A549 (cell line): ENCODE measurements around the gene NPBWR2. TPM values are rescaled to one million over a fixed set of nuclear protein-coding genes. Genes with fewer than 3 reads are reported as not detected.
A peak's percentile ranks its signal among the peaks of the same experiment; 100 is the strongest.

Experiments
- ATAC-seq, 2 experiments: fragments of 200-7000 bp in 1 of 2; fragments of >200 bp in 1 of 2; cut with Nextera tagmentation in 1 of 2; cut with Tn5 transposase in 1 of 2; 3 replicates each; pipeline versions ENCODE4 v1.8.0 to v1.9.1; 2018 to 2020; ENCODE audit warnings: mild to moderate bottlenecking in 1 of 2, moderate library complexity in 1 of 2
- CTCF ChIA-PET: fragments of 300-600 bp; sonication (Branson Sonifier 250); formaldehyde crosslinking; extraction: SDS; loops from one replicate; lab custom pipeline; 2021; ENCODE audit warnings: antibody characterized with exemption, inconsistent platforms; lab: Yijun Ruan, JAX
- POLR2A ChIA-PET: fragments of 350-600 bp; formaldehyde crosslinking; extraction: SDS; loops from one replicate; lab custom pipeline; 2021; ENCODE audit warnings: antibody characterized with exemption, inconsistent platforms; lab: Yijun Ruan, JAX
- DNase-seq, 2 experiments: peaks; one replicate each; pipeline versions ENCODE4 v3.0.0 to v3.0.0-alpha.2; 2011 to 2016; ENCODE audit warnings: low read depth in 1 of 2, low spot score in 1 of 2
- FAIRE-seq: peaks from 2 replicates; lab custom pipeline; 2011; peaks lifted over from hg19 to GRCh38; lab: Jason Lieb, UNC
- H3K27ac ChIP-seq, 2 experiments: fragments of >200 bp; sonication (Bioruptor Twin); formaldehyde crosslinking; 3 replicates each; pipeline ENCODE4 v1.5.1; 2016 to 2017
- H3K4me1 ChIP-seq: fragments of >200 bp; sonication (Bioruptor Twin); formaldehyde crosslinking; 3 replicates; pipeline ENCODE4 v1.6.1; 2016
- H3K4me2 ChIP-seq: fragments of >200 bp; sonication (Bioruptor Twin); formaldehyde crosslinking; 3 replicates; pipeline ENCODE4 v1.6.1; 2016
- H3K4me3 ChIP-seq: fragments of >200 bp; sonication (Bioruptor Twin); formaldehyde crosslinking; 3 replicates; pipeline ENCODE4 v1.5.1; 2016
- H3K9me3 ChIP-seq: fragments of >200 bp; sonication (Bioruptor Twin); formaldehyde crosslinking; 3 replicates; pipeline ENCODE4 v1.6.1; 2016
- ATOH8 ChIP-seq: fragments of 250-450 bp; sonication (Bioruptor Pico); IDR thresholded peaks from 2 replicates; pipeline ENCODE4 v1.5.0; 2020; ENCODE audit warnings: low read depth, mild to moderate bottlenecking, moderate library complexity
- BHLHE40 ChIP-seq: IDR thresholded peaks from 2 replicates; pipeline ENCODE4 v1.6.1; 2012; ENCODE audit warnings: low read depth, low read length, inconsistent platforms
- CHD2 ChIP-seq: fragments of 150-350 bp; IDR thresholded peaks from 2 replicates; pipeline ENCODE4 v1.6.1; 2014; ENCODE audit warnings: low read length; ENCODE audit not compliant: partially characterized antibody
- CTCF ChIP-seq: fragments of >200 bp; sonication (Bioruptor Twin); formaldehyde crosslinking; IDR thresholded peaks from 3 replicates; pipeline ENCODE4 v1.5.1; 2016
- E2F6 ChIP-seq: IDR thresholded peaks from 2 replicates; pipeline ENCODE4 v1.6.1; 2012; ENCODE audit warnings: low read depth, borderline replicate concordance
- EHF ChIP-seq: fragments of 250-450 bp; sonication (Bioruptor Pico); IDR thresholded peaks from 2 replicates; pipeline ENCODE4 v1.5.0; 2020; ENCODE audit warnings: mild to moderate bottlenecking
- ELK1 ChIP-seq: fragments of 150-350 bp; IDR thresholded peaks from 2 replicates; pipeline ENCODE4 v1.6.1; 2014; ENCODE audit warnings: low read depth, mild to moderate bottlenecking, low read length
- EP300 ChIP-seq, 2 experiments: fragments of >200 bp; sonication (Bioruptor Twin); formaldehyde crosslinking; IDR thresholded peaks; 2 replicates in 1 of 2; 3 replicates in 1 of 2; pipeline ENCODE4 v1.6.1; 2016 to 2017
- ESRRA ChIP-seq: fragments of 150-350 bp; IDR thresholded peaks from 2 replicates; pipeline ENCODE4 v1.6.1; 2014; ENCODE audit warnings: mild to moderate bottlenecking, low read length, borderline replicate concordance
- FOSB ChIP-seq: fragments of 250-450 bp; sonication (Bioruptor Pico); IDR thresholded peaks from 2 replicates; pipeline ENCODE4 v1.5.0; 2020; ENCODE audit warnings: mild to moderate bottlenecking, moderate library complexity
- GATA3 ChIP-seq: IDR thresholded peaks from 2 replicates; pipeline ENCODE4 v1.6.1; 2012; ENCODE audit warnings: borderline replicate concordance
- HES2 ChIP-seq: fragments of >200 bp; sonication (Bioruptor Twin); formaldehyde crosslinking; IDR thresholded peaks from 2 replicates; pipeline ENCODE4 v1.6.1; 2016
- HEYL ChIP-seq: fragments of 250-450 bp; sonication (Bioruptor Pico); IDR thresholded peaks from 2 replicates; pipeline ENCODE4 v1.8.0; 2021; ENCODE audit warnings: mild to moderate bottlenecking, moderate library complexity
- HOXB5 ChIP-seq: fragments of 250-450 bp; sonication (Bioruptor Pico); IDR thresholded peaks from 2 replicates; pipeline ENCODE4 v1.5.0; 2020; ENCODE audit warnings: mild to moderate bottlenecking, moderate library complexity
- JUNB ChIP-seq: fragments of >200 bp; sonication (Bioruptor Twin); formaldehyde crosslinking; IDR thresholded peaks from 2 replicates; pipeline ENCODE4 v1.6.1; 2016
- KDM1A ChIP-seq: fragments of 200-600 bp; sonication (generic); IDR thresholded peaks from 2 replicates; pipeline ENCODE4 v1.6.1; 2016; ENCODE audit warnings: low read depth, mild to moderate bottlenecking
- MAX ChIP-seq: IDR thresholded peaks from 2 replicates; pipeline ENCODE4 v1.6.1; 2012
- NPAS2 ChIP-seq: fragments of 250-450 bp; sonication (Bioruptor Pico); IDR thresholded peaks from 2 replicates; pipeline ENCODE4 v1.8.0; 2022; ENCODE audit warnings: mild to moderate bottlenecking, moderate library complexity, borderline replicate concordance
- PHF8 ChIP-seq: fragments of 200-600 bp; sonication (generic); IDR thresholded peaks from 2 replicates; pipeline ENCODE4 v1.6.1; 2016; ENCODE audit warnings: low read depth, mild to moderate bottlenecking, antibody characterized with exemption, moderate library complexity, borderline replicate concordance
- POLR2AphosphoS2 ChIP-seq: conservative IDR thresholded peaks from 2 replicates; pipeline ENCODE4 v1.6.1; 2012; ENCODE audit warnings: low read length, improper control_type of control experiment, inconsistent platforms
- RAD21 ChIP-seq, 2 experiments: fragments of >200 bp in 1 of 2; sonication (Bioruptor Twin) in 1 of 2; formaldehyde crosslinking in 1 of 2; IDR thresholded peaks in 1 of 2; conservative IDR thresholded peaks in 1 of 2; 2 replicates in 1 of 2; 3 replicates in 1 of 2; pipeline ENCODE4 v1.6.1; 2012 to 2018; ENCODE audit warnings: inconsistent platforms in 1 of 2
- ZFP36 ChIP-seq: fragments of 450-650 bp; IDR thresholded peaks from 2 replicates; pipeline ENCODE4 v1.6.1; 2014; ENCODE audit warnings: borderline replicate concordance; ENCODE audit not compliant: partially characterized antibody
- WGBS: methylation state at CpG from one replicate; pipeline ENCODE4 v1.1.6; 2017; ENCODE audit errors: missing lambda C conversion rate; 5-methylcytosine and 5-hydroxymethylcytosine counted together
- polyA plus RNA-seq, 4 experiments: library from polyadenylated mRNA; depleted of rRNA in 3 of 4; stranded (reverse); fragments of >200 nt; fragmentation: RNase III in 1 of 4; extraction: RNeasy Plus Mini Kit Qiagen cat#74134 plus additional on column Dnase treatment in 1 of 4; gene quantifications; 2 replicates in 3 of 4; 3 replicates in 1 of 4; pipeline ENCODE4 v1.2.3, GENCODE V29; 2011 to 2017

The NPBWR2 gene
- polyA plus RNA-seq, 2 of the 4 experiments (the other 2 are of a cell fraction) = not detected

GRCh38 chr20:64112691-64113443 lies 5.5 kb upstream of the NPBWR2 start:
- no peak overlapping the region for H3K4me2 ChIP-seq
- no peak overlapping the region for H3K27ac ChIP-seq
- CTCF ChIA-PET = interaction anchor here (0.9 to 7.6 kb wide), 4 partner anchors 8 to 29 kb away, joined by 3 to 63 read pairs (median 38); partner anchors contain the start of gene LKAAEAR1
- no peak for DNase-seq
- TF ChIP-seq ZFP36 (peak; percentile 68), HEYL (no peak)
- TF ChIP-seq, all 56 proteins: peak for 1
- Histone ChIP-seq H3K4me3 (no peak overlapping the region), H3K9me3 (no peaks in the 10 kb centered on the region), H3K4me1 (no peaks in the 10 kb centered on the region)
- POLR2A ChIA-PET = no interaction called here
- no peak for ATAC-seq
- 69% methylated on average over 13 of the region's 18 CpGs for WGBS
- no peak for FAIRE-seq

- FAIRE-seq = no peak
- WGBS = 77% methylated on average over 18 of the region's 19 CpGs
- Histone ChIP-seq H3K9me3 (no peaks in the 10 kb centered on the region), H3K4me2 (no peak overlapping the region), H3K4me3 (no peak overlapping the region), H3K4me1 (no peaks in the 10 kb centered on the region), H3K27ac (no peak overlapping the region)
- DNase-seq = no peak
- ChIA-PET CTCF (interaction anchor here (0.8 to 7.6 kb wide), 5 partner anchors 9 to 53 kb away, joined by 3 to 63 read pairs (median 6); partner anchors contain the start of gene LKAAEAR1), POLR2A (no interaction called here)
- TF ChIP-seq KDM1A (no peak), GATA3 (no peak), ELK1 (no peak), NPAS2 (CRISPR knock-in tag) (no peak)
- ATAC-seq = no peak
These were observed 4.7 kb upstream of the NPBWR2 start for GRCh38 chr20:64111841-64112641.

GRCh38 chr20:64110411-64111068 lies 3.2 kb upstream of the NPBWR2 start:
- DNase-seq = no peak
- FAIRE-seq = no peak
- POLR2A ChIA-PET = no interaction called here
- 91% methylated on average over 8 of the region's 10 CpGs for WGBS
- TF ChIP-seq FOSB (CRISPR knock-in tag) (no peak), RAD21 (conservative IDR thresholded peaks at IDR 0.05 in 1 of 2, IDR thresholded peaks at IDR 0.05 in 1 of 2) (no peak), GATA3 (no peak), MAX (no peak), JUNB (no peak), CHD2 (no peak), HOXB5 (CRISPR knock-in tag) (no peak), EHF (no peak), CTCF (no peak), ATOH8 (CRISPR knock-in tag) (no peak), EP300 (IDR thresholded peaks at IDR 0.05) (no peak), BHLHE40 (no peak), PHF8 (no peak), ESRRA (no peak), E2F6 (no peak), KDM1A (no peak), POLR2AphosphoS2 (no peak), HES2 (no peak), NPAS2 (CRISPR knock-in tag) (no peak)
- Histone ChIP-seq H3K4me3 (no peak overlapping the region), H3K27ac (no peak overlapping the region), H3K4me1 (no peaks in the 10 kb centered on the region), H3K9me3 (no peaks in the 10 kb centered on the region), H3K4me2 (no peak overlapping the region)
- CTCF ChIA-PET = interaction anchor here (1.0 to 7.6 kb wide), 5 partner anchors 9 to 71 kb away, joined by 3 to 63 read pairs (median 6); partner anchors contain the start of gene LKAAEAR1
- no peak for ATAC-seq
